Middle frontal gyrus (tissue), 1 donor: ENCODE measurements around the gene F10.
"Not testable (repeated sequence)": the region's sequence is repeated elsewhere in the genome, so short reads cannot be mapped to it uniquely, and the experiment has no call there.

Source experiments
- DNase-seq: peaks from one replicate; pipeline ENCODE4 v3.0.0-alpha.2; 2015; ENCODE audit warnings: low spot score; ENCODE audit errors: extremely low spot score

Gene F10

GRCh38 chr13:113151745-113152690 is 29.4 kb downstream of the F10 start:
- DNase-seq: no peak

- no peak for DNase-seq
These were observed 30.0 kb downstream of the F10 start for GRCh38 chr13:113152691-113152983.

DNA sequence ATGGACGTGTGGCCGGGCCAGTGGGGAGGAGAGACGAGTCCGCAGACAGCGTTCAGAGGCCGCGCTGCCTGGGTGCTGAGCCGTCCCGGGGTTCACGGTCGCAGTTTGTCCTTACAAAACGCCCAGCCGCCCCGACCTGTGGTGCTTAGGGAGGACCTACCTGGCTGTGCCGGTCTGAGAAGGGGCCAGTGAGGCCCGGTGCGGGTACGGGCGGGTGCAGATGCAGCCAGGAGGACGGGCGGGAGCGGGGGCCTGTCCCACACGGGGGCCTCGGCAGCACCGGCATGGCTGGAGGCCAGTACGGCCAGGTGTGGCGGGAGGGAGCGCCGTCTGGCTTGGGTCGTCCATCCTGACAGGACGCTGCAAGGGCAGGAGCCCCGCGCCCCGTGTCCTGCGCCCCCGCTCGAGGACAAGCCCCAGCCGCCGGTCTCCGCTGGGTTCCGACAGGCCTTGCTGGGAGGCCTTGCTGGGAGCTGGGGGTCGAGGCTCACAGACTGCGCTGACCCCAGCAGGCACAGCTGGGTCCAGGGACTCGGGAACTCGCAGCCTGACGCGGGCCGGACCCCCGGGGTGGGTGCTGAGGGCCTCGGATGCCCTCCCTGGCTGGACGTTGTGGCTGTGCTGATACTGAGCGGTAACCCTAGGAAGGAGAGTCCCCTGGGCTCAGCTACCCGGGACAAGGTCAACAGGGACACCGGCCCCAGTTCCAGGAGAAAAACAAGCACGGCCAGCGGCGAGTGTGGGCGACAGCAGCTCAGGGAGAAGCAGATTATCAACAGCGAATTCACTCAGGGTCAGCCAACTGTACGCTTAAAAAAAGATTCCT is 30.6 kb downstream of the F10 start:
- DNase-seq: no peak

DNA sequence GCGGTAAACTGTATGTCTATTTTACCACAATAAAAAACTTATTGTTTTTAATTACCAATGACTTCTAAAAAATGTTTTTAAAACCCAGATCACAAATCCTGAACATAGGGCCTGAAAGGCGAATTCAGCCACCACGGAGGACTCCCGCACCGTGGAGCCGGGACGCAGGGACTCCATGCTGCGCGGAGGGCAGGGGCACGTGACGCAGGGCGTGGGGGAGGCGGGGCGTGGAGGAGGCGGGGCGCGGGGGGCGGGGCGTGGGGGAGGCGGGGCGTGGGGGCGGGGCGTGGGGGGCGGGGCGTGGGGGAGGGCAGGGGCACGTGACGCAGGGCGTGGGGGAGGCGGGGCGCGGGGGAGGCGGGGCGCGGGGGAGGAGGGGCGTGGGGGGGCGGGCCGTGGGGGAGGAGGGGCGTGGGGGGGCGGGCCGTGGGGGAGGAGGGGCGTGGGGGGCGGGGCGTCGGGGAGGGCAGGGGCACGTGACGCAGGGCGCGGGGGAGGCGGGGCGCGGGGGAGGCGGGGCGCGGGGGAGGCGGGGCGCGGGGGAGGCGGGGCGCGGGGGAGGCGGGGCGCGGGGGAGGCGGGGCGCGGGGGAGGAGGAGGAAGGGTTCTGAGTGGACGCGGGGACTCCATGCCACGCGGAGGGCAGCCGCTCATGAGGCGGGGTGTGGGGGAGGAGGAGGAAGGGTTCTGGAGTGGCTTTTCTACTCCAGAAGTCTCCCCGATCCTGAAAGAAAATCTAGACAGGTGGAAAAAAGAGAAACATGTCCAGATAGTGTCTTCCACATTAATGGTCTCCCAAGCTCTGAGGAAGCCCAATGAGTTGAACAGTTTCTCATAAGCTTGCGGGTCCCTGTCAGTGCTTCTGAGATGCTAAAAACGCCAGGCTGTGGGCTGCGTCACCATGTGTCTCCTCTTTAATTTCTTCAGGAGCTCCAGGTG is 31.5 kb downstream of the F10 start:
- no peak for DNase-seq

- no peak for DNase-seq
These were observed 32.6 kb downstream of the F10 start for GRCh38 chr13:113155201-113155600.

- DNase-seq: no peak
These were observed 33.5 kb downstream of the F10 start for GRCh38 chr13:113155982-113156655.

DNA sequence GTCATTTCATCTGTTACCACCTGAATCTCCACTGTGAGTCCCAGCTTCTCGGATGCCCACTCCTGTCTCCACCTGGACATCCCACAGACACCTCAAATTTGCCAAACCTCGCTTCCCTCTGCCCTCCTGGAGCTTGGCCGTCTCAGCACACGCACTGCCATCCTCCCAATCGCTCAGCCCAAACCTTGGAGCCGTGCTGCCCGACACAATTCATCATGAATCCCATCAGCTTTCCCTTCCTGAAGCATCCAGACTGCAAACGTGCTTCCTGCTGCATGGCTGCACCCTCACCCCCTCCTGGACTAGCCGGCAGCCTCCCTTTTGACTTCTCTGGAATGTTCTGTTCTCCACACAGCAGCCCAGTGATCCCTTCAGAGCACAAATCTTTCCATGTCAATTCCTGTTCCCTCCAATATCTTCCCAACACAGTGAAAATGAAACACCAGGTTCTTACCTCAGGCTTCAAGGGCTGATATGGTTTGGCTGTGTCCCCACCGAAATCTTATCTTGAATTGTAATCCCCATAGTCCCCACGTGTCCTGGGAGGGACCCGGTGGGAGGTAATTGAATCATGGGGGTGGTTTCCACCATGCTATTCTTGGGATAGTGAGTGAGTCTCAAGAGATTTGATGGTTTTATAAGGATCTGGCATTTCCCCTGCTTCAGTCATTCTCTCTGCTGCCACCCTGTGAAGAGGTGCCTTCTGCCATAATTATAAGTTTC is 34.8 kb downstream of the F10 start:
- no peak for DNase-seq

- DNase-seq: no peak
These were observed 35.5 kb downstream of the F10 start, which contains the start of gene PROZ for GRCh38 chr13:113157929-113158747. TSS of gene PROZ (plus strand) at chr13:113158648. CDS start at chr13:113158661, 13 bp downstream.

DNA sequence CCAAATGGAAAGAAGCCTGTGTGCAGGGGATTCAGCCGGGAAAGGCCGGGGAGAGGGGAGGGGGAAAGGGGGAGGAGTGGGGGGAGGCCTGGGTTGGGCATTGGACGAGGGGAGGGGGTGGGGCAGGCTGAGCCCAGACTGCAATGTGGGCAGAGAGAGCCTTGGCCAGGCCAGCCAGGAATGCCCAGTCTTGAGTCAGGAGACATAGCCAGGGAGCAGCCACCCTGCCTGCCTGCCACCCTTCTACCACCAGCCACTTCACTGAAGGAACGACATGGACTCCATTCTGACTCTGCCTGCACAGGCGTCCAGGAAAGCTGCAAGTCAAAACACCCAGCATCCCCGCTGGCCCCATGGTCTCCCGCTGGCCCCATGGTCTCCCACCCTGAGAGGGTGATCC is 36.3 kb downstream of the F10 start:
- no peak for DNase-seq

DNA sequence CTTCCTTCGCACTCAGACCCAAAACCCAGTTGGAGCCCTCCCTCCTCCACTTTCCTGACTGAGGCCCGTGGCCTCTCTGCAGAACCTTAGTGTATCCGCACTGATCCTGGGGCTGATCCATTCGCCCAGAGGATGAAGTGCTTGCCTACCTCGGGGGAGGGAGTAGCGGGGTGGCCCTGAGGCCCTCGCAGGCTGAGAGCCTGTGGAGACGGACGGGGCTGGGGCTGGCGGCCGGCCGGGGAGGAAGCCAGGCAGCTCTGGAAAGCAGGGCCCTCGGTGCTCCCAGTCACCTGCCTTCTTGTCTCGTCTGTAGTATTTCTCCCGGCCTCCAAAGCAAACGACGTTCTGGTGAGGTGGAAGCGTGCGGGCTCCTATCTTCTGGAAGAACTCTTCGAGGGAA is 37.1 kb downstream of the F10 start:
- no peak for DNase-seq

DNA sequence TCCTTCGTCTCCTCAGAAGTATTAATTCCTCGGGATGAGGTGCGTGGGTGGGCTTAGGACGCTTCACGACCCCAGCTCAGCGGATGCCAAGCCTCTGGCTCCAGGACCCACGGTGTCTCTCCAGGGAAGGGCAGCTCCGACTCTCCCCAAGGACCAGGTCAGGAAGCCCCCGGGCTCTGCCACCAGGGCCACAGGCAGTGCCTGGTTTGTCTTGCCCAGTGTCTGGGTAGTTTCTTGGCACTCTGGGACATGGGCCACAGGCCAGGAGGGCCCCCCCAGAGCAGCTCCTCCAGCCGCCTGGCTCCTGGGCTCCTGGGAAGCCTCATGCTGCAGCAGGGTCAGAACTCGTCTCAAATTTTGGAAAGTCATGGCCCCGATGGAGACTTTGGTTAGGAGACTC is 38.4 kb downstream of the F10 start:
- DNase-seq: no peak

GRCh38 chr13:113161433-113161832 is 38.8 kb downstream of the F10 start:
- DNase-seq: no peak

DNA sequence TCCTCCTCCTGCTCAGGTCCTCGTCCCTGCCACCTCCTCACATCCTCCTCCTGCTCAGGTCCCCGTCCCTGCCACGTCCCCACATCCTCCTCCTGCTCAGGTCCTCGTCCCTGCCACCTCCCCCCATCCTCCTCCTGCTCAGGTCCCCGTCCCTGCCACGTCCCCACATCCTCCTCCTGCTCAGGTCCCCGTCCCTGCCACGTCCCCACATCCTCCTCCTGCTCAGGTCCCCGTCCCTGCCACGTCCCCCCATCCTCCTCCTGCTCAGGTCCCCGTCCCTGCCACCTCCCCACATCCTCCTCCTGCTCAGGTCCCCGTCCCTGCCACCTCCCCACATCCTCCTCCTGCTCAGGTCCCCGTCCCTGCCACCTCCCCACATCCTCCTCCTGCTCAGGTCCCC is 39.4 kb downstream of the F10 start:
- DNase-seq: not testable (repeated sequence)

DNA sequence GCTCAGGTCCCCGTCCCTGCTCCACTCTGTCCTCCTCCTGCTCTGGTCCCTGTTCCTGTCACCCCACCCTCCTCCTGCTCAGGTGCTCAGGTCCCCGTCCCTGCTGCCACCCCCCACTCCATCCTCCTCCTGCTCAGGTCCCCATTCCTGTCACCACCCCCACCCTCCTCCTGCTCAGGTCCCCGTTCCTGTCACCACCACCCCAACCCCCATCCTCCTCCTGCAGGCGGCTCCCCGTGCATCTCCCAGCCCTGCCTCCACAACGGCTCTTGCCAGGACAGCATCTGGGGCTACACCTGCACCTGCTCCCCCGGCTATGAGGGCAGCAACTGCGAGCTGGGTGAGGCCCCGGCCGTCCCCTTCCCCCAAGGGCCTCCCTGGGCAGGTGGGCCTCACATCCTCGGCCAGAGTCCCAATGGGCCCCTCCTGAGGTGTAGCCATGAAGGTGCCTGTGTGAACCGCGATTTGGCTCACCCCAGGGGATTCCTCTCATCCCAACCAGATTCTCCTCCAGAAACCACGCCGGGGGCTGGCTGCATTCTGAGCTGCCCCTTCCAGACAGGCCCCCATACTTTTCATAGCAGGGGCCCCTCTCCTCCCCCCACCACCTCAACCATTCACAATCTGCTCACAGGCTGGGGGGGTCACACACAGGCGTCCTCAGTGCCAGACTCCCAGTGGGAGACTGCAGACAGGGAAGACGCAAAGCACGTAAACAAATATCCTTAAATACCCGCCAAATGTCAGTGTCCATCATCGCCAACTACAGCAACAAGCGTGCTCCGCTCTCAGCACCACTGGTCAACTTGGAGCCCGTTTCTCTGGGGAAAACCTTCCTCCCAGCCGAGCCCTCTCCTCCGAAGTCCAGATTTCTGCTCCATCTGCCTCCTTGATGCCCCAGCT is 40.4 kb downstream of the F10 start:
- no peak for DNase-seq

- no peak for DNase-seq
These were observed 41.9 kb downstream of the F10 start for GRCh38 chr13:113164492-113164891.

DNA sequence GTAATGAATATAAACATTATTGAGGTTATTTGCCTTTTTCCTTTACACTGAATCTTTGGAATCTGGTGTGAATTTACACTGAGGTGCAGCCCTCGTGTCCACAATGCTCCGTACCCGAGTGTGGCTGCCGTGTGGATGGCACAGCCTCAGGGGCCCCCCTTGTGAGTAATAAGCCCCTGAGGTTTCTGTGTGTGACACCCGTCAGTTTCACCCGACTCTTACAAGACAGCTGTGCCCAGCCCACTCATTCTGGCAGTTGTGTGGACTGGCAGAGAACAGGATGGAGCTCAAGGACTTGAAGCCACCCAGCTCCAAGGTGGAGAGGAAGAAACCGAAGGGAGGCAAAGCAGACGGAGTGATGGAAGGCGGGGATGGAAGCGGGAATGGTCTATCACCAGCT is 43.7 kb downstream of the F10 start:
- no peak for DNase-seq

DNA sequence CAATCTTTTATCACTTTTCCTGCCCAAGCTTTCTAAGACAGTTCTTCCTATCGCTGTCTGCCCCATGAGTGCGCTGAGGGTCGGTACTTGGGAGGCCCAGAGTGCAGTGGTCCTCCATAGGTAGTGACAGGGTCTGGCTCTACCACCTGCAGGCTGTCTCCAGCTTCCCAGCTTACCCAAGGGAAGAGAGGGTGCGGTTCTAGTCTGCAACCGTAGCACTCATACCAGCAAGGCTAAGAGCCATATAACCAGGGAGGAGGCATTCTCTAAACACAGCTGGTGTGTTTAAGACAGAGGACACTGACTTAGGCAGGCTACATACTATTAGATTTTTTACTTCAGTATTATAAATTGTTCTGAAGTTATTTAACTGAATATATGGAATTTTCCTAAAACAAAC is 44.1 kb downstream of the F10 start:
- DNase-seq: no peak

GRCh38 chr13:113167155-113167554 is 44.6 kb downstream of the F10 start:
- no peak for DNase-seq
